GM10248 (cell line): ENCODE data around the gene BMP6.

Experiments
- CTCF ChIA-PET: fragments of 300-600 bp; sonication (Branson Sonifier 250); formaldehyde crosslinking; extraction: SDS; loops from one replicate; lab custom pipeline; 2021; ENCODE audit warnings: antibody characterized with exemption; lab: Yijun Ruan, JAX
- POLR2A ChIA-PET: fragments of 350-650 bp; sonication (Branson Sonifier 250); formaldehyde crosslinking; extraction: SDS; loops from one replicate; lab custom pipeline; 2020; ENCODE audit warnings: antibody characterized with exemption; lab: Yijun Ruan, JAX
- DNase-seq: peaks from one replicate; pipeline ENCODE4 v3.0.0; 2012; ENCODE audit errors: extremely low spot score
- TF ChIP-seq, protein P1 (sequence below): IDR thresholded peaks from 2 replicates; pipeline ENCODE4 v1.5.1; 2012; ENCODE audit warnings: mild to moderate bottlenecking, low read depth; ENCODE audit errors: extremely low read depth, missing control alignments, control extremely low read depth

Gene BMP6

DNA sequence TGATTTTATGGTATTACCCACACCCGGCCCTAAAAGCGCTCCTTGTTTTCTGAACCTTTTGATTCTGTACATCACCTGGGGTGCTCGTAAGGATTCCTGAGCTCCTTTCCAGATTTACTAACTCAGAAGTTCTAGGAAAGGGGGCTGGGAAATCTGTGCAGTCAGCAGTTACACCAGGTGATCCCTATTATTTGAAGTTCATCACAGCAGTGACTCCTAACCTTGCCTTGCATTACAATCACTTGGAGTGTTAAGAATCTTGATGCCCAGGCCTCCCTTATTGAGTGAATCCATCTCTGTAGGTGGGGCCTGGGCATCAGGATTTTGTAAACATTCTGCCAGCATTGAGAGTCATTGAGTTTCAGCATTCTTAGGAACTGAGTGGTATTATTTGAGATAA lies 44.7 kb downstream of the BMP6 start:
- ChIA-PET POLR2A (no interaction called here), CTCF (no interaction called here)
- no peak for DNase-seq
- TF ChIP-seq, protein P1, sequence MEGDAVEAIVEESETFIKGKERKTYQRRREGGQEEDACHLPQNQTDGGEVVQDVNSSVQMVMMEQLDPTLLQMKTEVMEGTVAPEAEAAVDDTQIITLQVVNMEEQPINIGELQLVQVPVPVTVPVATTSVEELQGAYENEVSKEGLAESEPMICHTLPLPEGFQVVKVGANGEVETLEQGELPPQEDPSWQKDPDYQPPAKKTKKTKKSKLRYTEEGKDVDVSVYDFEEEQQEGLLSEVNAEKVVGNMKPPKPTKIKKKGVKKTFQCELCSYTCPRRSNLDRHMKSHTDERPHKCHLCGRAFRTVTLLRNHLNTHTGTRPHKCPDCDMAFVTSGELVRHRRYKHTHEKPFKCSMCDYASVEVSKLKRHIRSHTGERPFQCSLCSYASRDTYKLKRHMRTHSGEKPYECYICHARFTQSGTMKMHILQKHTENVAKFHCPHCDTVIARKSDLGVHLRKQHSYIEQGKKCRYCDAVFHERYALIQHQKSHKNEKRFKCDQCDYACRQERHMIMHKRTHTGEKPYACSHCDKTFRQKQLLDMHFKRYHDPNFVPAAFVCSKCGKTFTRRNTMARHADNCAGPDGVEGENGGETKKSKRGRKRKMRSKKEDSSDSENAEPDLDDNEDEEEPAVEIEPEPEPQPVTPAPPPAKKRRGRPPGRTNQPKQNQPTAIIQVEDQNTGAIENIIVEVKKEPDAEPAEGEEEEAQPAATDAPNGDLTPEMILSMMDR: no peak

DNA sequence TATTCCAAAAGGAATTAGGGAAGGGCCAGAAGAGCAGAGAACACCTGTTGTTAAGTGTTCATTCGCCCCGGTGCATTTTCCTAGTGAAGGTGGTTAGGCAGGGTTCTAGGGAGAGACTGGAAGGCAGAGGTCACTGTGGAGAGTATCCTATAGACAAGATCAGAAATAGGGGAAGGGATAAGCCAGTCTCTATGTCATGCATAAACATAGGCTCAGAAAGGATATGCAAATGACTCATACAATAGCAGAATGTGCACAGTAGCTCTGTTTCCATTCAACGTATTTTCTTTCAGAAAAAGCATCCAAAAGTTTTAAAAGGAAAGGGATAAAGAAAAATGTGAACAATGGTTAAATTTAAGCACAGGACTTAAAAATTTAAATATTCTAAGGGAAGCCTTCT lies 47.4 kb downstream of the BMP6 start:
- DNase-seq: no peak
- POLR2A ChIA-PET: no interaction called here
- TF ChIP-seq, protein P1: no peak
- CTCF ChIA-PET: interaction anchor here (0.9 to 1.2 kb wide), 2 partner anchors 9 to 21 kb away, joined by 3 to 4 read pairs; no protein-coding TSS in a partner anchor

DNA sequence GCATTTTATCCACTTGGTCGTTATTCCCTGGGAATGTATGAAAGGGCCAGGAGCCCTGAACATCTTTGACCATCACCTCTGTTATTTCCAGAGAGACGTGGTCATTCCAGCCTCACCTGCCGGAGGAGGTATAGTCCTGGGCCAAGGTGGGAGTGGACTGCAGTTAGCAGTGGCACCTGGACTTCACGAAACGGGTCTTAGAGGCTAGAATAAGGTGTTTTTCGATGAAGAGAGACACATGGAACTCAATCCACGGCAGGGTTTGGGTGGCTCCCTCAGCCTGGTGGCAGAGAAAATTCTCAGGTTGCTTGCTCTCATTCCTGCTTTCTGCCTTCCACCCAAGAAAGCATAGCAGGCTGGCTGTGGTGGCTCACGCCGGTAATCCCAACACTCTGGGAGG lies 48.0 kb downstream of the BMP6 start:
- TF ChIP-seq, protein P1: no peak
- ChIA-PET CTCF (no interaction called here), POLR2A (no interaction called here)
- no peak for DNase-seq

DNA sequence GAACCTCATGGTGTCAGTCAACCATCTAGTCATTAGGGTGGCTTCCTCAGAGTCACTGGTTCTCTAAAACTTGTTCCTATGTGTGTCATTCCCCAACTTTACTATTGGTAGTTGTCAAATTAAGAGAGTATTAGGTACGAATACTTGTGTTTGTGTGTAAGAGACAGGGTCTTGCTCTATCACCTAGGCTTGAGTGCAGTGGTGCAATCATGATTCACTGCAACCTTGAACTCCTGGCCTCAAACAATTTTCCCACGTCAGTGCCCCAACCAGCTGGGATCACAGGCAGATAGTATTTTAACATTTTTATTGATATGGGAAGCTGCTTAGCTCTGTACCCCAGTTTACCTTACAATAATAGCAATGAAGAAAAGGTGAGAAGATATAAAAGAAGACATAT lies 50.6 kb downstream of the BMP6 start:
- TF ChIP-seq, protein P1: no peak
- no peak for DNase-seq
- POLR2A ChIA-PET: no interaction called here
- CTCF ChIA-PET: no interaction called here

DNA sequence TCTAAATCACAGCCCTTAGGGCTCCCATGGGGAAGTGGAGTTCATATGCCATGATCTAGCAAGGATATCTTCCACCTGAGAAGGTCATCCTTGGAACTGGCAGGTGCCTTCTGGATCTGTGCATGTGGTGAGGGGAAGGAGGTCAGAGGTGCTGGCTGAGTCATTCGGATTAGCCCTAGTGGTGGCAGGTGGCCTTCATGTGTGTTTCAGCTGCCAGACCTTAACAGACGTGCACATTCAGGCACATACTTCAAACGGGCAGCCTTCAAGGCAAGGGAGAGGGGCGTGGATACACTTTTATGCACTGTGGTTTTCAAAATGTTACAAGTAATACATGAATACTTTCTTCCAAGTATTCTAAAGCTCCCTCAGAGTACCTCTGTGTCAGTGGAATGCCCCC lies 51.2 kb downstream of the BMP6 start:
- POLR2A ChIA-PET: no interaction called here
- CTCF ChIA-PET: no interaction called here
- TF ChIP-seq, protein P1: no peak
- DNase-seq: no peak

DNA sequence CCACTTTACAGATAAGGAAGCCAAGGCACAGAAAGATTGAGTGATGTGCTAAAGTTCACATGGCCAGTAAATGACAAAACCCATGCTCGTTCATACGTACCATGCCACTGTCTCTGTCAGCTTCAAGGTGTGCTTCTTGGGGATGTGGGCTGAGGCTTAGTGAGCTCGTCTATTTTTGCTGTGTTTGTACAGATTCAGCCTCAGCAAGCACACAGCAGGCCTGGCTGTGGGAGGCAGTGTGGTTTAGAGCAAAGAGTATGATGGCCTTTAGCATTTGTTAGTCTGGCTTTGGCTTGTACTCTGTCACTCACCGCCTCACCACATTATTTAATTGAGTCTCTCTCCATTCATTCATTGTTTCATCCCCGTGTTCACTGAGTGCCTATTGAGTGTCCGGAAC lies 55.3 kb downstream of the BMP6 start:
- POLR2A ChIA-PET: no interaction called here
- TF ChIP-seq, protein P1: no peak
- CTCF ChIA-PET: interaction anchor here (0.6 kb wide), 1 partner anchor 58 kb away, joined by 3 read pairs; no protein-coding TSS in a partner anchor
- no peak for DNase-seq
